Right lobe of liver (tissue), 6 donors: Measurements from ENCODE around the gene MAML3. TPM values are rescaled to one million over a fixed set of nuclear protein-coding genes. Genes with fewer than 3 reads are reported as not detected.

Experiments
- ATAC-seq, 4 donors: fragments of 200-7000 bp; cut with Tn5 transposase; one replicate each; pipeline ENCODE4 v1.9.1; 2020; ENCODE audit warnings: mild to moderate bottlenecking in 4 of 4, moderate library complexity in 4 of 4
- DNase-seq, 3 donors: peaks; one replicate each; pipeline ENCODE4 v3.0.0-alpha.2; 2020
- H3K27ac ChIP-seq, 3 donors: fragments of 200-600 bp; one replicate each; pipeline ENCODE4 v1.8.0; 2022
- H3K27me3 ChIP-seq, 2 donors: fragments of 200-600 bp; one replicate each; pipeline ENCODE4 v1.8.0; 2022
- H3K36me3 ChIP-seq, 4 donors: fragments of 200-600 bp; sonication (generic) in 1 of 4; one replicate each; pipeline versions ENCODE4 v1.5.1 to v1.8.0; 2017 to 2022; ENCODE audit warnings: control low read depth in 1 of 4
- H3K4me1 ChIP-seq, 4 donors: fragments of 200-600 bp; sonication (generic) in 1 of 4; one replicate each; pipeline versions ENCODE4 v1.5.1 to v1.8.0; 2017 to 2022; ENCODE audit warnings: control low read depth in 1 of 4
- H3K4me3 ChIP-seq, 3 donors: fragments of 200-600 bp; one replicate each; pipeline ENCODE4 v1.8.0; 2022
- H3K9me3 ChIP-seq, 4 donors: fragments of 200-600 bp; sonication (generic) in 1 of 4; one replicate each; pipeline versions ENCODE4 v1.5.1 to v1.8.0; 2017 to 2022; ENCODE audit warnings: control low read depth in 1 of 4
- POLR2A ChIP-seq: fragments of 450-650 bp; IDR thresholded peaks from one replicate; pipeline ENCODE4 v1.6.1; 2017; ENCODE audit warnings: antibody characterized with exemption, mild to moderate bottlenecking
- WGBS: methylation state at CpG from one replicate; pipeline ENCODE4 v1.1.6; 2018; ENCODE audit warnings: low coverage, low lambda C conversion rate; ENCODE audit not compliant: insufficient coverage; ENCODE audit errors: missing lambda C conversion rate; 5-methylcytosine and 5-hydroxymethylcytosine counted together
- intact Hi-C, 2 donors: fragments of 100-400 bp; cut with DNase I; formaldehyde crosslinking; loops; one replicate each; pipeline versions ENCODE4 v1.11.2 to v1.14.1; 2022
- total RNA-seq, 6 experiments: library from RNA; depleted of rRNA in 2 of 6; stranded (reverse); fragments of >200 nt in 2 of 6; fragmentation: NEBNext Ultra II Directional in 3 of 6; extraction: Animal tissue kit (Norgen Biotek cat#: 25700) in 3 of 6; gene quantifications; one replicate each; pipeline versions ENCODE4 v1.1.0 to v1.2.4, GENCODE V29; 2016 to 2023
- TF ChIP-seq, protein P1 (sequence below), 4 donors: fragments of 200-600 bp in 3 of 4; fragments of 450-650 bp in 1 of 4; IDR thresholded peaks; one replicate each; pipeline versions ENCODE4 v1.5.1 to v1.8.0; 2016 to 2022; ENCODE audit warnings: antibody characterized with exemption in 4 of 4, mild to moderate bottlenecking in 2 of 4
- donor health status: DM: no; HTN: yes; CAD: no.
- donor health status: DM: no; HTN: no; CAD: no.
- donor health status: DM: no; HTN: no; CAD: no.
- donor health status: DM: no; HTN: yes; CAD: no.
- donor health status: DM: no; HTN: yes; CAD: no.

The MAML3 gene
- total RNA-seq, 6 experiments from 2014 or later, result 2.6 to 7.8 (median 5.0) TPM

DNA sequence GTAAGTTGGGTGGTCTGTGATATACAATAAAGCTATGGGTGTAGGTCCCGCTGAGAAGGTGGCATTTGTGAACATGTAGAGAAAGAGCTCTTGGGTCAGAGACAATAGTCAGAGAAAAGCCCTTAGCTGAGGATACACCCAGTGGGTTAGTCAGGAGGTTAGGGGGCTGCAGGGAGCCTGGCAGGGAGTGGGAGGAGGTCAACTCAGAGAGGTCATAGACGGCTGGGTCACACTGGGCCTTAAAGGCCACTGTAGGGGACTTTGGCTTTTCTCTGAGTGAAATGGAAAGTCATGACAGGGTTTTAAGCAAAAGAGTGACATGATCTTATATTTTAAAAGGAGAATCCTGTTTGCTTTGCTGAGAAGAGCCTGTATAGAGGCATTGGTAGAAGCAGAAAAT is 471.7 kb downstream of the MAML3 start:
- Histone ChIP-seq H3K4me1 (peaks cover 0 to 58% (median 20%) of the 10 kb centered on the region in 4 donors), H3K36me3 (peaks cover 0 to 16% (median 5%) of the 10 kb centered on the region in 4 donors), H3K4me3 (no peak overlapping the region), H3K9me3 (no peaks in the 10 kb centered on the region), H3K27ac (no peak overlapping the region), H3K27me3 (no peaks in the 10 kb centered on the region)
- TF ChIP-seq POLR2A, result no peak
- TF ChIP-seq, protein P1, sequence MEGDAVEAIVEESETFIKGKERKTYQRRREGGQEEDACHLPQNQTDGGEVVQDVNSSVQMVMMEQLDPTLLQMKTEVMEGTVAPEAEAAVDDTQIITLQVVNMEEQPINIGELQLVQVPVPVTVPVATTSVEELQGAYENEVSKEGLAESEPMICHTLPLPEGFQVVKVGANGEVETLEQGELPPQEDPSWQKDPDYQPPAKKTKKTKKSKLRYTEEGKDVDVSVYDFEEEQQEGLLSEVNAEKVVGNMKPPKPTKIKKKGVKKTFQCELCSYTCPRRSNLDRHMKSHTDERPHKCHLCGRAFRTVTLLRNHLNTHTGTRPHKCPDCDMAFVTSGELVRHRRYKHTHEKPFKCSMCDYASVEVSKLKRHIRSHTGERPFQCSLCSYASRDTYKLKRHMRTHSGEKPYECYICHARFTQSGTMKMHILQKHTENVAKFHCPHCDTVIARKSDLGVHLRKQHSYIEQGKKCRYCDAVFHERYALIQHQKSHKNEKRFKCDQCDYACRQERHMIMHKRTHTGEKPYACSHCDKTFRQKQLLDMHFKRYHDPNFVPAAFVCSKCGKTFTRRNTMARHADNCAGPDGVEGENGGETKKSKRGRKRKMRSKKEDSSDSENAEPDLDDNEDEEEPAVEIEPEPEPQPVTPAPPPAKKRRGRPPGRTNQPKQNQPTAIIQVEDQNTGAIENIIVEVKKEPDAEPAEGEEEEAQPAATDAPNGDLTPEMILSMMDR (IDR thresholded peaks at IDR 0.05), result no peak
- WGBS, result 45% methylated on average over 2 of the region's 2 CpGs
- intact Hi-C loops, result no loop called here
- ATAC-seq (peak in 2 of 4 donors; percentile 21 to 22), DNase-seq (no peak)

DNA sequence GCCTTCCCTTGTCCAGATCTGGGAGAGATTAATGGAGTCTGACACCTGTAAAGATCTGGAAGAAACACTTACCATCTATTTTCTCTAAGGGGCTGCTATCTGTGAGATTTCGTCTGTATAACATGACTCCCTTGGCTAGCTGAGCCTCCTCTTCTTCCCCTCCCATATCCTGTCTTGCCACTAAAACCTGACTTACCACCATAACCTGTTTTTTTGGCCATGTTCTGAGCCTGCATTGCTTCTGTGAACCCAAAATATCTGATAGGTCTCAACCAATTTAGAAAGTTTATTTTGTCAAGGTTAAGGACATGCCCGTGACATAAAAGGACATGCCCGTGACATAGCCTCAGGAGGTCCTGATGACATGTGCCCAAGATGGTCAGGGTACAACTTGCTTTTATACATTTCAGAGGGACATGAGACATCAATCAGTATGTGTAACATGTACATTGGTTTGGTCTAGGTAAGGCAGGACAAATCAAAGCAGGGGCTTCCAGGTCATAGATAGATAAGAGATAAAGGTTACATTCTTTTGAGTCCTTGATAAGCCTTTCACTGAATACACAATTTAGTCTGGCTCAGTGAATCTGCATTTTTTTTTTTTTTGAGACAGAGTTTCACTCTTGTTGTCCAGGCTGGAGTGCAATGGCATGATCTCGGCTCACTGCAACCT is 476.9 kb downstream of the MAML3 start:
- intact Hi-C loops, result no loop called here
- H3K36me3 ChIP-seq, result peaks cover 0 to 16% (median 5%) of the 10 kb centered on the region in 4 donors
- ATAC-seq, result peak; percentile 44 to 76 (median 61)
- H3K27ac ChIP-seq, result no peak overlapping the region
- no peak overlapping the region for H3K4me3 ChIP-seq
- H3K4me1 ChIP-seq, result peaks cover 0 to 45% (median 15%) of the 10 kb centered on the region in 4 donors
- WGBS, result 36% methylated on average over 4 of the region's 4 CpGs
- TF ChIP-seq POLR2A, result no peak
- TF ChIP-seq, protein P1 (IDR thresholded peaks at IDR 0.05), result no peak
- H3K27me3 ChIP-seq, result no peaks in the 10 kb centered on the region
- no peaks in the 10 kb centered on the region for H3K9me3 ChIP-seq
- no peak for DNase-seq

DNA sequence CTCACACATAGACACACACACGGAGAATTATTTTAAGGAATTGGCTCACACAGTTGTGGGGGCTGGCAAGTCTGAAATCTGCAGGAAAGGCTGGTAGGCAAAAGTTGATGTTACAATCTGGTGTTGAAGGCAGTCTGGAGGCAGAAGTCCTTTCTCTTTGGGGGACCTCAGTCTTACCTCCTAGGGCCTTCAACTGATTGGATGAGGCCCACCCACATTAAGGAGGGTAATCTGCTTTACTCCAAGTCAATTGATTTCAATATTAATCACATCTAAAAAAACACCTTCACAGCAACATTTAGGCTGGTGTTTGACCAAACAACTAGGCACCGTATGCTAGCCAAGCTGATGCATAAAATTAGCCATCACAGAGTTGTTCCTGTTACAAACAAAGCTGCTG is 477.6 kb downstream of the MAML3 start:
- DNase-seq (no peak), ATAC-seq (no peak)
- peaks cover 0 to 39% (median 15%) of the 10 kb centered on the region in 4 donors for H3K4me1 ChIP-seq
- H3K27ac ChIP-seq, result no peak overlapping the region
- WGBS, result 58% methylated on average over 2 of the region's 2 CpGs
- TF ChIP-seq, protein P1 (IDR thresholded peaks at IDR 0.05), result no peak
- H3K27me3 ChIP-seq, result no peaks in the 10 kb centered on the region
- H3K9me3 ChIP-seq, result no peaks in the 10 kb centered on the region
- peaks cover 0 to 16% (median 5%) of the 10 kb centered on the region in 4 donors for H3K36me3 ChIP-seq
- no peak overlapping the region for H3K4me3 ChIP-seq
- intact Hi-C loops, result no loop called here

DNA sequence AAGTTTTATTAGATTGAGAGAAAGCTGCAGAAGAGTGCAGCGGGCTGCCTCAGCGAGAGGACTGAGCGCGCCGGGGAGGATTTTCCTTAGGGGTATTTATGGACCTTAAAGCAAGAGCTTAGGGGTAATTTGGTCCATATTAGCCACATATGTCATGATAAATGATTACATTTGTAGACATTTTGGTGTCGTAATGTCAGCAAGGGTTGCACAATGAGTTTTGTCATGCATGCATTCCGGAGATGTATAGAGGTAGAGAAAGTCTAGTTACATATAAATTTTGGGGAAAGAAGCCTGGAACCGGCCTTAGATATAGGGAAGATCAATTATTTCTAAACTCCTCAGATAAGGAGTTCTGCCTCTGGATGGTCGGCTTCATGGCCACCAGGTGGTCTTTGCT is 478.3 kb downstream of the MAML3 start:
- no peaks in the 10 kb centered on the region for H3K27me3 ChIP-seq
- intact Hi-C loops, result no loop called here
- no peak for DNase-seq
- H3K4me1 ChIP-seq, result peaks cover 0 to 32% (median 12%) of the 10 kb centered on the region in 4 donors
- ATAC-seq, result no peak
- TF ChIP-seq POLR2A, result no peak
- TF ChIP-seq, protein P1 (IDR thresholded peaks at IDR 0.05), result no peak
- no peaks in the 10 kb centered on the region for H3K9me3 ChIP-seq
- no peak overlapping the region for H3K4me3 ChIP-seq
- 86% methylated on average over 9 of the region's 9 CpGs for WGBS
- no peak overlapping the region for H3K27ac ChIP-seq
- H3K36me3 ChIP-seq, result peaks cover 0 to 16% (median 5%) of the 10 kb centered on the region in 4 donors
